NCI-H1092 treated with DMSO at 0.1 percent for 48 hours (cell line): ENCODE measurements around the gene CHST6.
A peak's percentile ranks its signal among the peaks of the same experiment; 100 is the strongest.
"Not testable (repeated sequence)": the region's sequence is repeated elsewhere in the genome, so short reads cannot be mapped to it uniquely, and the experiment has no call there.

Source experiments
- DNase-seq: peaks from one replicate; lab custom pipeline; 2025; lab: John Stamatoyannopoulos, UW

The CHST6 gene

GRCh38 chr16:75502916-75503605 is 7.8 kb upstream of the CHST6 start:
- DNase-seq: no peak

DNA sequence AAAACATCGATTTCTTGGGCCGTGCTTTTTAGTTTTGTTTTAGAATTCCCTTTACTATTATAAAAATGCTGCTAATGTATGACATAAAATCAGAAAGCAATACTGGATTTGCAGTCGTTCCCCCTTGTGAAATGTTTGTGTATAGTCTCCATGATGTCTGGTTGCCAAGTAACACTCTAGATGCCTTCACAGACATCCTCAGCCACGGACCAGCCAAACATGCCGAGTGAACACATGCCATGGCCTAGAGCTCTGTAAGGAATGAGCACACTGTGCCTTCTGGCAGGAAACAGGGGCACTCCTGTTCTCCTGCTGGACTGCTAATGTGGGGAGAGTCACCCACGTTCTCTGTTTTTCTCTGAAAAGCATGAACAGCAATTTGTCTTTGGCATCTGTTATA is 6.6 kb upstream of the CHST6 start:
- DNase-seq: not testable (repeated sequence)

DNA sequence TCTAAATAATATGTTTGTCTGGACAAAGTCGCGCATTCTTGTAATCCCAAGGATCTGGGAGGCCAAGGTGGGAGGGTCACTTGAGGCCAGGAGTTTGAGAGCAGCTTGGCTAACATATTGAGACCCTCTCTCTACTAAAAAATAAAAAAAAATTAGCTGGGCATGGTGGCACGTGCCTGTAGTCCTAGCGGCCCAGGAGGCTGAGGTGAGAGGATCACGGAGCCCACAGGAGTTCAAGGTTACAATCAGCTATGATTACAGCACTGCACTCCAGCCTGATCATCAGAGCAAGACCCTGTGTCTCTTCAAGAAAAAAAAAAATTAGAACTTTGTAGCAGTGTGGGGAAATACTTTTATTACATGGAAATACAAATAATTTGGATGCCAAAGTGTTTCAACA is 6.1 kb upstream of the CHST6 start:
- DNase-seq: no peak

DNA sequence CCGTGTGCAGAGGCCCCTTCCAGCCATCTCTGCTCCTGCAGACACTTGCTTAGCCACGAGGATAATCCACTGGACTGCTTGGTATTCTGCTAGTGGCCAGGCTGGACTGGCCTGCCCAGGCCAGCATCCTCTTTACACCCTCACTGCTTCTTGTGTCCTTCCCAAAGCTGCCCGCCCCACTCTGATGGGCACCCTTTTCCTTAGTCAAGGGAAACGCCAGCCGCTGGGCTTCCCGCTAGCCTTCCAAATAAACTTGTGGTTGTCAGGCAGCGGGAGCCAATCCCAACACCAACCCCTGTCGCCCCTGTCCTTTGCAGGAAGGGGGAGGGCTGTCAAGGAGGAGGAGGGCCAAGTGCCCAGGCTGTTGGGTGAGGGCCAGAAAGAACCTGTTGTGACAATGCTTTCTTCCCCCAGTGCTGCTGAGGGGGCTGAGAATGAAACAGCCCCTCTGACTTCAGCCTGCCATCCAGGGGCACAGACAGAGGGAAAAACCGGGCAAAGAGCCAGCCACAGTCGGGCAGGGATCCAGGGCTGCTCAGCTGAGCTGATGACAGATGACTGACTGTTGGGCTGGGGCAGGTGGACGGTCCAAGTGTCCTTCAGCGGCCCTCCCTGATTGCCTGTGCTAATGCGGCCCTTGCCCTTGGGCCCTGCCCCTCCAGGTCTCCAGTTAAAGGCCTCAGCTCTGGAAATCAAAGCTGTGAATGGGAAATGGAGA is 3.5 kb upstream of the CHST6 start:
- peak; percentile 77 for DNase-seq

- DNase-seq: no peak
Observed at GRCh38 chr16:75497558-75497957, 2.3 kb upstream of the CHST6 start.

GRCh38 chr16:75494661-75495075 is 573 bp downstream of the CHST6 start:
- DNase-seq: no peak

DNA sequence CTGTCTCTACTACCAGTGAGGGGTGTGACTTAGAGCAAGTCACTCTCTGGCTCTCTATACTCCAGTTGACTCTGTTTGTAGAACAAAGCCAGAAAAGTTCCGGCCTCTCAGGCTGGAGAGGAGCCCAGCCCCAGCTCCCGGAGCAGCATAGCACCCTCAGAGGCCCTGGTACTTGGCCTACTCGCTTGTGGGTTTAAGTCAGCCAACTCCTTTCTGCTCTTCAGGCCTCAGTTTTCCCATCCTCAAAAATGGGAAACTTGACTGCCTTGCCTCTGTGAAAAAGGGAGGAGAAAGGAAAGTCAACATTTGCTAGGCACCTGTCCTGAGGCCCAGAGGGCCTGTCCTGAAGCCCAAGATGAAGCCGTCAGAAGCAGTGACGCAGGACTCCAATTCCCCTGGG is 1.1 kb downstream of the CHST6 start:
- DNase-seq: no peak

DNA sequence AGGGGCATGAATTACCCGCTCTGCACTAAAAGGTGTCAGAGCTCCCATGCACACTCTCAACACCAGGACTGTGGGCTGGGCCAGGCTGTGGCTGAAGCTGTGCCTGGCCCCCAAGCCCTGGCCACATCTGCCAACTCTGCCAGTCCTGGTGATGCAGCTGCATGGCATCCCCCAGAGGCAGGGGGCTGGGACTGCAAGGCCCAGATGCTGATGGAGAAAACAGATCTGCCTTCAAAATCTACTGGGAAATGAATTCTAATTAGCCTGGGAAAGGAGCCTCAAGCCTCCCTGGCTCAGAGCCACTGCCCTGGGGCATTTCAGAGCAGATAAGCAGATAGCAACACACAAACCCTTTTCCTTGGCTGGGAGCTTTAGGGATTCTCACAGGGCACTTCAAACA is 3.4 kb downstream of the CHST6 start:
- DNase-seq: peak; percentile 38

DNA sequence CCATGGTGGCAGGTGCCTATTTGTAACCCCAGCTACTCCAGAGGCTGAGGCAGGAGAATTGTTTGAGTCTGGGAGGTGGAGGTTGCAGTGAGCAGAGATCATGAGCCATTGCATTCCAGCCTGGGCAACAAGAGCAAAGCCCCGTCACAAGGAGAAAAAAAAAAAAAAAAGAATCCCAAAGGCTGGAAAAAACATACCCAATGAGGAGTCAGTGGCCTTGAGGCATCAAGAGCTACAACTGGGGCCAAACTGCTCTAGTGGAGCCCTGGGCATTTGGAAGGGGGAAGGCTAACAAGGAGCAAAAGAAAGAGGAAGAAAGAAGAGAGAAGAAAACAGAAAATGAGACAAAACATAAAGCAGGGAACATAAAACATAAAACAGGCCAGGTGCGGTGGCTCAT is 6.9 kb downstream of the CHST6 start:
- DNase-seq: no peak

GRCh38 chr16:75486676-75487313 is 8.4 kb downstream of the CHST6 start:
- no peak for DNase-seq

- no peak for DNase-seq
Observed at GRCh38 chr16:75486014-75486675, 9.1 kb downstream of the CHST6 start.

- no peak for DNase-seq
Observed at GRCh38 chr16:75485230-75486013, 9.8 kb downstream of the CHST6 start.

DNA sequence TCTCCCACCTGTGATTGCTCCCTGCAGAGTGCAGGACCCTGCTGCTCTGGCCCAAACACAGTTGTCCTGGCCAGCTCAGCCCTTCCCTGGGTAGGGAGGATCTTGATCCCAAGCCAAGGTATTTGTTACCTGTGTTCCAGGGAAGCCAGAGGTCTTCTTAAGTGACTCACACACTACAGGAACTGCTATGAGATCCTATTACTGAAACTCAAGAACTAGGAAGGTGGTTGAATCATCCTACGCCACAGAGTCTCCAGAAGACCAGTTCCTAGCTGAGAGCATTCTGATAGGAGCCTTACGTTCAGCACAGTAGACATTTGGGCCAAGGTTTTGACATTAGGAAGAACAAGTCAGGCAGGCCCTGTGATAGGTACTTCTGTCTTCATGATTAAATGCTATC is 12.0 kb downstream of the CHST6 start:
- no peak for DNase-seq

GRCh38 chr16:75482434-75483205 is 12.6 kb downstream of the CHST6 start:
- no peak for DNase-seq

- DNase-seq: no peak
Observed at GRCh38 chr16:75481475-75481874, 13.8 kb downstream of the CHST6 start.

DNA sequence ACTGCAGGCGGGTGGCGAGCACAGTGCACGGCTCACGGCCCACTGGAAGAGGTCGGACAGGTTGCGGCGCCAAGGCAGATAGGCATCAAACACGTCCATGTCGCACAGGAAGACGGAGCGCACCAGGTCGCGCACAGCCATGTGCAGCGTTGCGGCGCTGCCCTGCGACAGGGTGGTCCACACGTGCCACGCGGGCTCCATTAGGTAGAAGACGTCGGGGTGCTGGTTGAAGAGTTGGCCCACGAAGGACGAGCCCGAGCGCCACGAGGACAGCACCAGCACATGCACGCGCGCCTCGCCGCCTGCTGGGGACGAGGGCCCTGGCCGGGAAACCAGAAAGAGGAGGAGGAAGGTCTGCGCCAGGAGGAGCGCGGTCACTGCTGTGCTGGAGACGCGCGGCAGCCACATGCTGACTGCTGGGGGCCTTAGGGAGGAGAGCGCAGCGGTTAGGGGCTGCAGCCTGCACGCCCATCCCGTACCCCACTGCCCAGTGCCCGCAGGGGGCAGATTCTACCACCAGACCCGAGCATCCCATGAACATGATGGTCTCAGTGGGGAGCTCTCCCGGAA is 15.7 kb downstream of the CHST6 start:
- no peak for DNase-seq

- DNase-seq: no peak
Observed at GRCh38 chr16:75478480-75479345, 16.5 kb downstream of the CHST6 start.

GRCh38 chr16:75477680-75478473 is 17.4 kb downstream of the CHST6 start:
- DNase-seq: peak; percentile 68

GRCh38 chr16:75476817-75477216 is 18.4 kb downstream of the CHST6 start:
- no peak for DNase-seq
